H1 (cell line): ENCODE results near the gene APOL6. TPM values are rescaled to one million over a fixed set of nuclear protein-coding genes. Genes with fewer than 3 reads are reported as not detected.

Source experiments
- CTCF ChIA-PET: fragments of 300-600 bp; sonication (Branson Sonifier 250); formaldehyde crosslinking; loops from one replicate; lab custom pipeline; 2021; ENCODE audit not compliant: partially characterized antibody; lab: Charles Lee
- POLR2A ChIA-PET: fragments of 300-600 bp; sonication (Branson Sonifier 250); formaldehyde crosslinking; loops from one replicate; lab custom pipeline; 2021; ENCODE audit warnings: inconsistent platforms; ENCODE audit not compliant: partially characterized antibody; lab: Charles Lee
- DNase-seq, 2 experiments: peaks; one replicate each; pipeline versions ENCODE4 v3.0.0 to v3.0.0-alpha.2; 2010 to 2022; ENCODE audit warnings: low spot score in 2 of 2, low read depth in 1 of 2, mixed read lengths in 1 of 2
- FAIRE-seq: peaks from 2 replicates; lab custom pipeline; 2011; peaks lifted over from hg19 to GRCh38; lab: Jason Lieb, UNC
- H2AFZ ChIP-seq: 2 replicates; pipeline ENCODE4 v1.8.1; 2012; ENCODE audit warnings: low read length, inconsistent platforms
- H2AK5ac ChIP-seq: 2 replicates; pipeline ENCODE4 v1.6.1; 2013; ENCODE audit warnings: low read depth, low read length
- H2BK120ac ChIP-seq: replicated peaks from 2 replicates; pipeline ENCODE3; 2013; ENCODE audit warnings: low read depth, low read length, inconsistent platforms
- H2BK12ac ChIP-seq: 2 replicates; pipeline ENCODE4 v1.6.1; 2013; ENCODE audit warnings: low read depth, low read length
- H2BK15ac ChIP-seq: 2 replicates; pipeline ENCODE4 v1.6.1; 2013; ENCODE audit warnings: low read length
- H2BK20ac ChIP-seq: 2 replicates; pipeline ENCODE4 v1.6.1; 2013; ENCODE audit warnings: low read length
- H2BK5ac ChIP-seq: 2 replicates; pipeline ENCODE4 v1.6.1; 2013; ENCODE audit warnings: low read depth, low read length
- H3K14ac ChIP-seq: 2 replicates; pipeline ENCODE4 v1.6.1; 2013; ENCODE audit warnings: inconsistent platforms; ENCODE audit not compliant: insufficient read length
- H3K18ac ChIP-seq: 2 replicates; pipeline ENCODE4 v1.6.1; 2013; ENCODE audit warnings: low read length; ENCODE audit errors: extremely low read depth
- H3K23ac ChIP-seq: 2 replicates; pipeline ENCODE4 v1.6.1; 2013; ENCODE audit warnings: inconsistent platforms; ENCODE audit not compliant: insufficient read length
- H3K23me2 ChIP-seq: 2 replicates; pipeline ENCODE4 v1.6.1; 2013; ENCODE audit warnings: low read depth, low read length
- H3K27ac ChIP-seq: 2 replicates; pipeline ENCODE4 v1.6.1; 2011; ENCODE audit warnings: low read depth, low read length, inconsistent platforms
- H3K27me3 ChIP-seq, 4 experiments: replicated peaks in 1 of 4; 1 replicate in 1 of 4; 2 replicates in 3 of 4; pipeline versions ENCODE4 v1.6.1 to v1.8.1; 2011 to 2013; ENCODE audit warnings: low read length in 3 of 4, mild to moderate bottlenecking in 3 of 4, inconsistent platforms in 2 of 4, mixed read lengths in 2 of 4, moderate library complexity in 1 of 4; ENCODE audit not compliant: control insufficient read depth in 3 of 4, insufficient read depth in 3 of 4; ENCODE audit errors: extremely low read depth in 1 of 4
- H3K36me3 ChIP-seq, 4 experiments: 2 replicates each; pipeline versions ENCODE4 v1.6.1 to v1.8.1; 2011 to 2013; ENCODE audit warnings: mild to moderate bottlenecking in 4 of 4, low read length in 3 of 4, moderate library complexity in 2 of 4, control low read depth in 1 of 4, inconsistent platforms in 1 of 4; ENCODE audit not compliant: insufficient read depth in 4 of 4, control insufficient read depth in 2 of 4
- H3K4ac ChIP-seq: replicated peaks from 2 replicates; pipeline ENCODE3; 2013; ENCODE audit warnings: low read length, low read depth, mixed read lengths, inconsistent platforms; ENCODE audit not compliant: insufficient read length
- H3K4me1 ChIP-seq, 4 experiments: replicated peaks in 1 of 4; 1 replicate in 1 of 4; 2 replicates in 3 of 4; pipeline versions ENCODE4 v1.6.1 to v1.8.1; 2011 to 2013; ENCODE audit warnings: low read length in 3 of 4, inconsistent platforms in 2 of 4, mixed read lengths in 1 of 4; ENCODE audit not compliant: insufficient read depth in 4 of 4, control insufficient read depth in 3 of 4
- H3K4me2 ChIP-seq, 2 experiments: 2 replicates each; pipeline versions ENCODE4 v1.6.1 to v1.8.1; 2011 to 2013; ENCODE audit warnings: low read depth in 2 of 2, low read length in 2 of 2, control low read depth in 1 of 2, inconsistent platforms in 1 of 2, mild to moderate bottlenecking in 1 of 2; ENCODE audit not compliant: insufficient read depth in 1 of 2
- H3K4me3 ChIP-seq, 4 experiments: fragments of 200-600, 300-600 bp in 1 of 4; sonication (generic), shearing (Covaris generic), sonication (Bioruptor Twin) in 1 of 4; 2 replicates each; pipeline versions ENCODE4 v1.5.1 to v1.8.1; 2011 to 2016; ENCODE audit warnings: low read length in 4 of 4, low read depth in 3 of 4, control low read depth in 2 of 4, inconsistent platforms in 2 of 4, mild to moderate bottlenecking in 2 of 4, mixed read lengths in 1 of 4, moderate library complexity in 1 of 4; ENCODE audit not compliant: insufficient read depth in 2 of 4; ENCODE audit errors: extremely low read depth in 1 of 4
- H3K56ac ChIP-seq: replicated peaks from 2 replicates; pipeline ENCODE3; 2013; ENCODE audit warnings: low read depth, mild to moderate bottlenecking, mixed read lengths, low read length, inconsistent platforms; ENCODE audit not compliant: insufficient read length
- H3K79me1 ChIP-seq: 2 replicates; pipeline ENCODE4 v1.6.1; 2013; ENCODE audit warnings: low read depth, low read length, control low read depth
- H3K79me2 ChIP-seq, 2 experiments: 2 replicates each; pipeline versions ENCODE4 v1.6.1 to v1.8.1; 2012 to 2013; ENCODE audit warnings: low read length in 2 of 2, mild to moderate bottlenecking in 2 of 2, inconsistent platforms in 1 of 2; ENCODE audit not compliant: insufficient read depth in 2 of 2, control insufficient read depth in 1 of 2
- H3K9ac ChIP-seq, 4 experiments: replicated peaks in 1 of 4; 1 replicate in 1 of 4; 2 replicates in 3 of 4; pipeline versions ENCODE4 v1.6.1 to v1.8.1; 2011 to 2013; ENCODE audit warnings: low read depth in 3 of 4, low read length in 3 of 4, control low read depth in 2 of 4, mild to moderate bottlenecking in 2 of 4, moderate library complexity in 2 of 4, inconsistent platforms in 1 of 4; ENCODE audit errors: extremely low read depth in 1 of 4
- H3K9me3 ChIP-seq, 2 experiments: 2 replicates each; pipeline versions ENCODE4 v1.6.1 to v1.8.1; 2012 to 2013; ENCODE audit warnings: mild to moderate bottlenecking in 2 of 2, moderate library complexity in 2 of 2, control low read depth in 1 of 2, inconsistent platforms in 1 of 2, low read depth in 1 of 2, low read length in 1 of 2, mixed read lengths in 1 of 2; ENCODE audit not compliant: insufficient read depth in 2 of 2
- H4K20me1 ChIP-seq, 2 experiments: replicated peaks in 1 of 2; 2 replicates each; pipeline versions ENCODE3 to v1.8.1; 2011 to 2013; ENCODE audit warnings: inconsistent platforms in 2 of 2, low read length in 2 of 2, mild to moderate bottlenecking in 1 of 2; ENCODE audit not compliant: insufficient read depth in 2 of 2, control insufficient read depth in 1 of 2
- H4K5ac ChIP-seq: 2 replicates; pipeline ENCODE4 v1.6.1; 2013; ENCODE audit warnings: low read length, low read depth, mixed read lengths, inconsistent platforms; ENCODE audit not compliant: insufficient read length
- H4K8ac ChIP-seq: 2 replicates; pipeline ENCODE4 v1.8.0; 2013; ENCODE audit warnings: mild to moderate bottlenecking, moderate library complexity, low read length, inconsistent platforms; ENCODE audit not compliant: insufficient read depth; ENCODE audit errors: extremely low read depth
- H4K91ac ChIP-seq: replicated peaks from 2 replicates; pipeline ENCODE3; 2013; ENCODE audit warnings: low read length, mixed read lengths, inconsistent platforms; ENCODE audit not compliant: insufficient read length
- CTCF ChIP-seq, 3 experiments: IDR thresholded peaks; 1 replicate in 2 of 3; 2 replicates in 1 of 3; pipeline versions ENCODE4 v1.5.1 to v1.6.1; 2011; ENCODE audit warnings: low read length in 3 of 3, mild to moderate bottlenecking in 3 of 3, inconsistent platforms in 2 of 3, low read depth in 1 of 3, moderate library complexity in 1 of 3; ENCODE audit not compliant: insufficient read depth in 1 of 3; ENCODE audit errors: control extremely low read depth in 1 of 3
- KDM1A ChIP-seq: fragments of 200-600, 300-600 bp; sonication (generic); IDR thresholded peaks from 2 replicates; pipeline ENCODE4 v1.7.1; 2016; ENCODE audit warnings: mild to moderate bottlenecking, low read length, borderline replicate concordance
- RAD21 ChIP-seq, 2 experiments: IDR thresholded peaks in 1 of 2; conservative IDR thresholded peaks in 1 of 2; 2 replicates each; pipeline ENCODE4 v1.6.1; 2011; ENCODE audit warnings: low read depth in 2 of 2, low read length in 2 of 2, improper control_type of control experiment in 1 of 2, inconsistent platforms in 1 of 2, mild to moderate bottlenecking in 1 of 2, moderate library complexity in 1 of 2
- WGBS, 2 experiments: shearing (Covaris generic) in 1 of 2; methylation state at CpG; one replicate each; pipeline versions ENCODE4 v1.1.6 to v1.1.7; 2013 to 2015; ENCODE audit warnings: low lambda C conversion rate in 2 of 2, mixed read lengths in 2 of 2, inconsistent platforms in 1 of 2, low coverage in 1 of 2, missing lambda C conversion rate in 1 of 2; ENCODE audit not compliant: insufficient replicate concordance in 2 of 2, insufficient coverage in 1 of 2, insufficient read length in 1 of 2; ENCODE audit errors: extremely low coverage in 1 of 2, missing lambda C conversion rate in 1 of 2; 5-methylcytosine and 5-hydroxymethylcytosine counted together
- polyA plus RNA-seq, 7 experiments: library from polyadenylated mRNA; depleted of rRNA in 3 of 7; stranded (reverse) in 5 of 7; unstranded in 2 of 7; fragments of >200 nt in 5 of 7; fragments of 200-250 nt in 2 of 7; gene quantifications; 1 replicate in 5 of 7; 2 replicates in 1 of 7; 4 replicates in 1 of 7; pipeline versions ENCODE4 v1.2.1 to v1.2.3, GENCODE V29; 2011 to 2013; ENCODE audit warnings: missing spikeins in 2 of 7, mixed read lengths in 2 of 7
- total RNA-seq: library from RNA; stranded (reverse); fragmentation: NEBNext Ultra II Directional; extraction: Animal tissue kit (Norgen Biotek cat#: 25700); gene quantifications from 2 replicates; pipeline ENCODE4 v1.2.1, GENCODE V29; 2021

APOL6 gene
- total and polyA plus RNA-seq, 2 of the 8 experiments (the other 6 are each of a cell fraction or from before 2014, with no cell fraction given), result 0.06 to 0.13 TPM

GRCh38 chr22:35684270-35684700 is 36.0 kb downstream of the APOL6 start:
- Histone ChIP-seq H3K18ac (no peak overlapping the region), H2AK5ac (no peak overlapping the region), H3K79me1 (no peaks in the 10 kb centered on the region), H2BK12ac (no peak overlapping the region), H3K4me1 (no peaks in the 10 kb centered on the region), H3K27me3 (no peaks in the 10 kb centered on the region), H2BK120ac (no peak overlapping the region), H4K91ac (no peak overlapping the region), H2BK5ac (no peak overlapping the region), H3K27ac (no peak overlapping the region), H2AFZ (peak overlapping the region; percentile 29; the same call in 1 of the 2 replicates), H3K23me2 (peaks cover 2% of the 10 kb centered on the region; the same call in 1 of the 2 replicates), H3K14ac (no peak overlapping the region), H4K8ac (no peak overlapping the region), H3K4me2 (no peak overlapping the region), H3K4me3 (no peak overlapping the region), H3K56ac (no peak overlapping the region), H3K9me3 (no peaks in the 10 kb centered on the region), H3K4ac (no peak overlapping the region), H4K5ac (no peak overlapping the region), H3K36me3 (no peaks in the 10 kb centered on the region), H3K9ac (no peak overlapping the region), H3K23ac (no peak overlapping the region), H2BK15ac (no peak overlapping the region), H2BK20ac (no peak overlapping the region), H3K79me2 (no peaks in the 10 kb centered on the region)
- peak; percentile 55 for FAIRE-seq
- DNase-seq, result peak in 1 of 2 experiments; percentile 61
- 52% methylated on average over 3 of the region's 3 CpGs; no CpG with 5 or more reads in 1 of the 2 experiments for WGBS, 2 experiments
- CTCF ChIA-PET, result interaction anchor here (0.5 to 3.6 kb wide), 34 partner anchors 8 to 498 kb away, joined by 3 to 25 read pairs (median 4); partner anchors contain the start of gene APOL5
- POLR2A ChIA-PET, result interaction anchor here (0.7 to 1.4 kb wide), 3 partner anchors 9 to 36 kb away, joined by 3 to 4 read pairs (median 3); partner anchors contain the start of gene APOL6
- TF ChIP-seq CTCF (IDR thresholded peaks at IDR 0.05; ENCODE audit: control extremely low read depth in 1 of 3, insufficient read depth in 1 of 3, low read depth in 1 of 3, low read length in 3 of 3) (peak; percentile 22 to 60 (median 57)), KDM1A (no peak), RAD21 (IDR thresholded peaks at IDR 0.05 in 1 of 2, conservative IDR thresholded peaks at IDR 0.05 in 1 of 2; ENCODE audit: low read depth in 2 of 2, low read length in 2 of 2) (peak; percentile 68 to 76)
- TF ChIP-seq, all 59 proteins: peak for 2
- H4K20me1 ChIP-seq, result no peaks in the 10 kb centered on the region
